Aorta (tissue), 5 donors: ENCODE data around the gene NUDT9. TPM values are rescaled to one million over a fixed set of nuclear protein-coding genes. Genes with fewer than 3 reads are reported as not detected.
"Not testable (repeated sequence)": the region's sequence is repeated elsewhere in the genome, so short reads cannot be mapped to it uniquely, and the experiment has no call there.

ENCODE experiments used
- ATAC-seq: fragments of 200-7000 bp; cut with Tn5 transposase; one replicate; pipeline ENCODE4 v1.9.1; 2022; ENCODE audit warnings: moderate library complexity; ENCODE audit not compliant: low FRiP score
- DNase-seq, 2 donors: peaks; one replicate each; pipeline ENCODE4 v3.0.0-alpha.2; 2020
- H3K27ac ChIP-seq, 2 donors: one replicate each; pipeline ENCODE4 v1.5.1; 2013; ENCODE audit warnings: low read length in 2 of 2, mild to moderate bottlenecking in 2 of 2, moderate library complexity in 2 of 2, control low read depth in 1 of 2, inconsistent platforms in 1 of 2, low read depth in 1 of 2
- H3K27me3 ChIP-seq, 2 donors: one replicate each; pipeline ENCODE4 v1.6.1; 2013; ENCODE audit warnings: control low read depth in 1 of 2, low read length in 1 of 2, mild to moderate bottlenecking in 1 of 2, moderate library complexity in 1 of 2; ENCODE audit not compliant: insufficient read depth in 2 of 2, control insufficient read depth in 1 of 2
- H3K36me3 ChIP-seq, 2 donors: one replicate each; pipeline ENCODE4 v1.6.1; 2013; ENCODE audit warnings: control low read depth in 1 of 2, low read length in 1 of 2, mild to moderate bottlenecking in 1 of 2; ENCODE audit not compliant: insufficient read depth in 2 of 2, control insufficient read depth in 1 of 2
- H3K4me1 ChIP-seq, 2 donors: one replicate each; pipeline ENCODE4 v1.6.1; 2013; ENCODE audit warnings: low read length in 2 of 2, control low read depth in 1 of 2, mild to moderate bottlenecking in 1 of 2, moderate library complexity in 1 of 2; ENCODE audit not compliant: insufficient read depth in 2 of 2, control insufficient read depth in 1 of 2
- H3K4me3 ChIP-seq, 2 donors: one replicate each; pipeline ENCODE4 v1.5.1; 2013; ENCODE audit warnings: low read length in 2 of 2, control low read depth in 1 of 2, mild to moderate bottlenecking in 1 of 2
- H3K9me3 ChIP-seq: one replicate; pipeline ENCODE4 v1.6.1; 2013; ENCODE audit warnings: mild to moderate bottlenecking, low read length; ENCODE audit not compliant: control insufficient read depth
- WGBS, 2 donors: extraction: QIAGEN DNeasy Blood & Tissue Kit; methylation state at CpG; one replicate each; pipeline ENCODE4 v1.1.7; 2013; 5-methylcytosine and 5-hydroxymethylcytosine counted together
- intact Hi-C, 2 donors: fragments of 100-400 bp; cut with DNase I; formaldehyde crosslinking; loops; one replicate each; pipeline versions ENCODE4 v1.14.2 to v1.15.0; 2022
- polyA plus RNA-seq, 2 donors: library from polyadenylated mRNA; stranded (reverse); fragments of 200-250 nt; gene quantifications; one replicate each; pipeline ENCODE4 v1.2.3, GENCODE V29; 2013
- total RNA-seq, 2 donors: library from RNA; stranded (reverse); fragmentation: NEBNext Ultra II Directional; extraction: Animal tissue kit (Norgen Biotek cat#: 25700); gene quantifications; one replicate each; pipeline ENCODE4 v1.2.1, GENCODE V29; 2021
- donor health status: healthy with polysubstance abuse.
- donor health status: Bipolar disorder and iron deficiency.
- donor health status: DM: no; HTN: no; CAD: no.
- donor health status: DM: no; HTN: no; CAD: no.
- donor health status: DM: yes; HTN: yes; CAD: no.

The NUDT9 gene
- total and polyA plus RNA-seq, 4 donors = 22.2 to 39.0 (median 33.9) TPM

- WGBS, 2 donors = 97 to 98% methylated on average over 4 of the region's 4 CpGs
- Histone ChIP-seq H3K27ac (no peak overlapping the region), H3K4me3 (no peak overlapping the region), H3K9me3 (no peaks in the 10 kb centered on the region), H3K27me3 (no peaks in the 10 kb centered on the region), H3K36me3 (no peaks in the 10 kb centered on the region), H3K4me1 (no peaks in the 10 kb centered on the region)
- intact Hi-C loops = no loop called here
- no peak for DNase-seq
- no peak for ATAC-seq
Observed at GRCh38 chr4:87458913-87459312, 36.5 kb downstream of the NUDT9 start.

GRCh38 chr4:87461281-87461700 lies 38.9 kb downstream of the NUDT9 start:
- ATAC-seq (no peak), DNase-seq (no peak)
- H3K27me3 ChIP-seq = no peaks in the 10 kb centered on the region
- intact Hi-C loops = loop anchor here in 1 of 2 donors (10.0 kb wide), 1 partner anchor 384 kb away; no protein-coding TSS in a partner anchor
- no peaks in the 10 kb centered on the region for H3K4me1 ChIP-seq
- H3K9me3 ChIP-seq = no peaks in the 10 kb centered on the region
- no peak overlapping the region for H3K27ac ChIP-seq
- no peaks in the 10 kb centered on the region for H3K36me3 ChIP-seq
- no peak overlapping the region for H3K4me3 ChIP-seq

GRCh38 chr4:87462102-87462501 lies 39.7 kb downstream of the NUDT9 start:
- Histone ChIP-seq H3K4me1 (no peaks in the 10 kb centered on the region), H3K27ac (no peak overlapping the region), H3K36me3 (no peaks in the 10 kb centered on the region), H3K4me3 (no peak overlapping the region), H3K9me3 (no peaks in the 10 kb centered on the region), H3K27me3 (no peaks in the 10 kb centered on the region)
- no peak for DNase-seq
- WGBS, 2 donors = 77 to 90% methylated on average over 2 of the region's 2 CpGs
- ATAC-seq = no peak
- intact Hi-C loops = loop anchor here in 1 of 2 donors (10.0 kb wide), 1 partner anchor 383 kb away; no protein-coding TSS in a partner anchor

GRCh38 chr4:87465739-87466366 lies 43.5 kb downstream of the NUDT9 start:
- ATAC-seq = no peak
- no peaks in the 10 kb centered on the region for H3K4me1 ChIP-seq
- no peak overlapping the region for H3K4me3 ChIP-seq
- no peak overlapping the region for H3K27ac ChIP-seq
- intact Hi-C loops = loop anchor here (2.0 to 10.0 kb wide), 5 partner anchors 89 to 379 kb away; no protein-coding TSS in a partner anchor
- peaks cover 0 to 2% of the 10 kb centered on the region in 2 donors for H3K36me3 ChIP-seq
- H3K9me3 ChIP-seq = no peaks in the 10 kb centered on the region
- no peak for DNase-seq
- WGBS, 2 donors = 37 to 41% methylated on average over 7 of the region's 7 CpGs
- no peaks in the 10 kb centered on the region for H3K27me3 ChIP-seq

- H3K4me1 ChIP-seq = no peaks in the 10 kb centered on the region
- H3K27ac ChIP-seq = no peak overlapping the region
- no peak overlapping the region for H3K4me3 ChIP-seq
- 61 to 64% methylated on average over 6 of the region's 6 CpGs for WGBS, 2 donors
- H3K36me3 ChIP-seq = peaks cover 0 to 2% of the 10 kb centered on the region in 2 donors
- DNase-seq = no peak
- intact Hi-C loops = loop anchor here (5.0 to 10.0 kb wide), 4 partner anchors 92 to 375 kb away; no protein-coding TSS in a partner anchor
- H3K9me3 ChIP-seq = no peaks in the 10 kb centered on the region
- no peaks in the 10 kb centered on the region for H3K27me3 ChIP-seq
- no peak for ATAC-seq
Observed at GRCh38 chr4:87469390-87469789, 47.0 kb downstream of the NUDT9 start.

GRCh38 chr4:87476934-87477333 lies 54.6 kb downstream of the NUDT9 start:
- Histone ChIP-seq H3K4me3 (no peak overlapping the region), H3K4me1 (no peaks in the 10 kb centered on the region), H3K36me3 (peaks cover 3 to 15% of the 10 kb centered on the region in 2 donors), H3K27me3 (no peaks in the 10 kb centered on the region), H3K9me3 (no peaks in the 10 kb centered on the region), H3K27ac (no peak overlapping the region)
- WGBS, 2 donors = 92 to 96% methylated on average over 3 of the region's 3 CpGs
- intact Hi-C loops = loop anchor here in 1 of 2 donors (10.0 kb wide), 1 partner anchor 368 kb away; no protein-coding TSS in a partner anchor
- ATAC-seq (no peak), DNase-seq (no peak)

GRCh38 chr4:87478732-87479250 lies 56.4 kb downstream of the NUDT9 start:
- Histone ChIP-seq H3K36me3 (peaks cover 3 to 15% of the 10 kb centered on the region in 2 donors), H3K4me3 (no peak overlapping the region), H3K4me1 (no peaks in the 10 kb centered on the region), H3K27ac (peak overlapping the region in 1 of 2 donors; percentile 29), H3K9me3 (no peaks in the 10 kb centered on the region), H3K27me3 (no peaks in the 10 kb centered on the region)
- ATAC-seq (no peak), DNase-seq (no peak)
- WGBS, 2 donors = 48 to 60% methylated on average over 1 of the region's 1 CpG
- intact Hi-C loops = loop anchor here in 1 of 2 donors (10.0 kb wide), 1 partner anchor 366 kb away; no protein-coding TSS in a partner anchor

GRCh38 chr4:87481377-87481776 lies 59.0 kb downstream of the NUDT9 start:
- H3K27ac ChIP-seq = no peak overlapping the region
- no peaks in the 10 kb centered on the region for H3K27me3 ChIP-seq
- DNase-seq = no peak
- peaks cover 3 to 13% of the 10 kb centered on the region in 2 donors for H3K36me3 ChIP-seq
- intact Hi-C loops = no loop called here
- H3K9me3 ChIP-seq = no peaks in the 10 kb centered on the region
- no peak for ATAC-seq
- H3K4me3 ChIP-seq = no peak overlapping the region
- no peaks in the 10 kb centered on the region for H3K4me1 ChIP-seq

- H3K36me3 ChIP-seq = not testable (repeated sequence)
Observed at GRCh38 chr4:87483247-87483646, 60.9 kb downstream of the NUDT9 start.

More at GRCh38 chr4:87483247-87483646, 60.9 kb downstream of the NUDT9 start:
- H3K9me3 ChIP-seq, DNase-seq, H3K4me3 ChIP-seq, ATAC-seq, H3K4me1 ChIP-seq, H3K27ac ChIP-seq, H3K27me3 ChIP-seq, intact Hi-C loops: not testable (repeated sequence)
